ENCODE results near the gene CDC14C. TPM values are rescaled to one million over a fixed set of nuclear protein-coding genes. Genes with fewer than 3 reads are reported as not detected.
"Not testable (repeated sequence)": the region's sequence is repeated elsewhere in the genome, so short reads cannot be mapped to it uniquely, and the experiment has no call there.

Gene CDC14C
- polyA plus RNA-seq (ENCODE audit: insufficient read length), result 0.08 TPM
- long read RNA-seq, donor 1, result 0 reads
- long read RNA-seq, donor 2, result 0 reads
- long read RNA-seq, donor 3, result 0 reads
- long read RNA-seq, donor 4, result 0 reads
- long read RNA-seq, donor 5, result 0 reads
- long read RNA-seq, donor 6, result 0 reads
- long read RNA-seq, donor 7, result 0 reads
- long read RNA-seq, donor 8, result 0 reads

DNA sequence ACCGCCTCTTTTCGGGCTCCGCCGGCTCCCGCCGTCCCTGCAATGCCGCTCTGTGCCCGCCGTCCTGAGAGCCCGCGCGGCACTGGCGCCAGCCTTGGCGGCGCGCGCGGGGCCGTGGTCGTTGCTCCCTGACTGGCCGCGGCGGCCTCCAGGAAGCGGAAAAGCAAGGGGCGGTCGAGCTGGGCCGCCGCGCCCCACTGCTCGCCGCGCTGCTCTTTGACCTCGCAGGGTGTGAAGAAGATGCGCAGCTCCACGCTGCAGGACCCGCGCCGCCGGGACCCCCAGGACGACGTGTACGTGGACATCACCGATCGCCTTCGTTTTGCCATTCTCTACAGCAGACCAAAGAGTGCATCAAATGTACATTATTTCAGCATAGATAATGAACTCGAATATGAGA lies at the start of gene CDC14C:
TSS of gene CDC14C (plus strand) at position 115 of the 400 bp plus-strand sequence. CDS start at position 241, 126 bp downstream.
- no peak for DNase-seq

DNA sequence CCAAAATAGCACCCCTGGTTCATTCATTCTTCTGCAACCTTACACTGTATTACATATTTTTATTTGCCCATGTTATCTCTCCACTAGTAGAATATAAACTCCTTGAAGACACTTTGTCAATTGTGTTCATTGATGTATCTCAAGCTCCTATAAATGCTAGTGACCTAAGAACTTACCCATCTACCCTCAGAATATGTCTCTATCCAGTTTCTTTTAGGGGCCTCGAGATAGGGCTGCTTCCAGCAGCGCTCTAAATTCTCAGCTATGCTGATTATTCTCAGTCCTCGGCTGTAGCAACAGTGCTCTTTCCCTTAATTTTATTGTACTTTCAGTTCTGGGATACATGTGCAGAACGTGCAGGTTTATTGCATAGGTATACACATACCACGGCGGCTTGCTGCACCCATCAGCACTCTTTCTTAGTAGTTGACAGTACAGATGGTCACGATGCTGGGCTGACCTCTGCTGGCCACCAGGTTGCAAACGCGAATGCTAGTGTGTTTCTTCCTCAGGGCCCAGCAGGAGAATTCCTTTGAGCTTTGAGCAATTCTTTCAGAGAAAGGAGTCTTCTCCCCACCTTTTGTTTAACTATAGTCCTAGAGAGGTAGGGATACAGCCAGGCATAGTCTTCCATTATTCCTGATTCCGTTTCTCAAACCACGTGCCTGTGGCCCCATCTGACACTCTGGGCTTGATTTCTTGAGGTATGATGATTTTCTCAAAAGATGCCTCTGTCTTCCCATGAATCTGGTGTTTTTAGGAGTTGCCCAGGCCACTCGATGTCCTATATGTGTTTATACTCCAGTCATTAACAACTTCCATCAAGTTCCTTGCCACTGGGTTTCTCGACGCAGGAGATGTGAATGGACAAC lies 49.1 kb upstream of the CDC14C start:
- peak; percentile 36 for DNase-seq

DNA sequence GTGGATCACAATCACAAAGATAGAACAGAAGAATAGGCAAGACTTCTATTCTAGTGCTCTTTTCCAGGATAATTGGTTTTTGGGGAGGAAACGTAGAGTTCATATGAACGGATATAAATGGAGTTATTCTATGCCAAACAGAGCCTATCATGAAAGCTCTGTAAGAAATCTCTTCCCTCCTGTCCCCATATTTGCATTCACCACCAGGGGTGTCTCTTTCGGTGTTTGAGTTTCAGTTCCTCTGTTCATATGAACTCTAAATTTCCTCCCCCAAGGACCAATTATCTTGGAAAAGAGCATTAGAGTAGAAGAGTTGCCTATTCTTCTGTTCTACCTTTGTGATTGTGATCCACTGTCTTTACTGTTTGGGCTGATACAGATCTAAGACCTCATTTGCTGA lies 48.3 kb upstream of the CDC14C start:
- no peak for DNase-seq

DNA sequence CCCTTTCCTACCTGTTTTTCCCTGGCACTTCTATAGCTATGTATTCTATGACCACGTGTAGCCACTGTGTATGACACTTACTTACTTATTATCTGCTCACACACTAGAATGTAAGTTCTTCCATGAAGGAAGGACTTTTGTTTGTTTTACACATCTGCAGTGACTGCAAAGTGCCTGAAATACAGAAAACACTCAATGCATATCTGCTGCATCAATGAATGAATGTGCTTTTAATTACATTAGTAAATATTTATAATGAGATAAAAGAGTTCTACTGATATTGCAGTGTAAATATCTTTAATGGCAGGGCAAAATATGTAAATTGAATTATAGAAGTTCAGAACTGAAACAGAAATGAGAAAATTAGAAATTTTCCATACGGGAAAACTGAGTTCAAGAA lies 43.5 kb upstream of the CDC14C start:
- no peak for DNase-seq

DNA sequence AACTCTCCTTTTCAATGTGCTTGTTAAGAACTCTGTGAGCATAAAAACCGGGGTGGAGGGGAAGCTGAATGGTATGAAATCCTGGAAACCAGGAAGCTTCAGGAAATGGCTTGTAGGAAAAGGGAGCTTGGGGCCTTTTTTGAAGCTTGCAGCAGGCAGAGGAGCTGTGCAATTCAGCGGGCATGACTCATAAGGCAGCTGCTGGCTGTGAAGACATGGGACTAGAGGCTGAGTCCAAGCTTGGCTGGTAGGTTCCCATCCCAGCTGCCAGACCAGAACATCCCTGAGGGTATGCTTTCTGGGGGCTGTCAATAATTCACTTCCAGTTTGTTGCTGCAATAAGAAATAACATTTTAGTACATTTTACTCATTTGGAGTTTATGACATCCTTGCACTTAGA lies 36.8 kb upstream of the CDC14C start:
- no peak for DNase-seq

DNA sequence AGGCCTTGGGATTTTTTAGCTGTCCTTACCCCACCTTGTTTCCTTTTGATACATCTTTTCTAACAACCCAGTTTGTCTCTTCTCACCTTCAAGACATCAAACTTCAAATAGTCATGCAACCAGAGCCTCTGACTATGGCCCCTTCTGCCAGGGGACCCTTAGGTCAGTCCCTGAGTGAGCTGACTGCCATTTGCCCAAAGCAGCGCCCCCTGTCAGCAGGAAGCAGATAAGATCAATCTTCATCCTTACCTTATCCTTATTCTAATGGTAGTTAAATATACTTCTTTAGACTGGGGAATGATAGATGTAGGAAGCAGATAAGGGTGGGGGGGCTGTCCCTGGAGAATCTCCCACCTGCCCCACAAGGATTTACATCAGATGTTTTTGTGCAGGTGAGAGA lies 29.8 kb upstream of the CDC14C start:
- DNase-seq, result no peak

DNA sequence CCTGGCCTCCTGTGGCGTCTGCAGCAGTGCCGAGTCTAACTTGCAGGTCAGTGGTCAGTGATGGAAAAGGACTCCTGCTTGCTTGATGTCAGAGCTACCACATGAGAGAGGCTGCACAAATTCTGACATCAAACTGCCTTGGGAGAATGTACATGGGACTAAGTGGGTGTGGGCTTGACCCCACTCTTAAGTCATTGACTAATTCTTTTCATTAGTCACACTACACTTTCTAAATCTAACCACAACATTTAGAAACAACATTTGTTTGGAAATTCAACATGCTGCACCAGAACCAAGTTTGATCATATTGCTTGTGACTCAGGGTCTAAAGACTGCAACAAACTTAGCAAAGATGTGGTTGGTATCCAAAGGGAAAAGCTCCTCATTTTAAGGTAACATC lies 24.4 kb upstream of the CDC14C start:
- DNase-seq, result no peak

DNA sequence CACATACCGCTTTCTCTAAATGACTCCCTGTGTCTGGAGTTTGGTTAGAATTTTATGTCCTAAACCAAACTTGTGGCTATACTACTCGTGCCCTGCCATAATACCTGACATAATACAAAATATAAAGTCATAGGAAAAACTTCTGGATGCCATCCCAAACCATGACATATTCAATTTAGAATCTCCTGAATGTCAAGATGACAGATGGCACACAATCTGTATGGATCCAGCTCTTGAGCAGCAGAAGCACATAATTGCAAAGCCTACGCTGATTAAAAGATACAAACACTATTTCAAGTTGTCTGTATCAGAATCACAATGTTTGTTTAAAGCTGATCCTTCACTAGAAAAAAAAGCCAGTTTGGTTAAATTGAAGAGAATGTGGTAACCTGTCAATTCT lies 22.4 kb upstream of the CDC14C start:
- DNase-seq, result no peak

DNA sequence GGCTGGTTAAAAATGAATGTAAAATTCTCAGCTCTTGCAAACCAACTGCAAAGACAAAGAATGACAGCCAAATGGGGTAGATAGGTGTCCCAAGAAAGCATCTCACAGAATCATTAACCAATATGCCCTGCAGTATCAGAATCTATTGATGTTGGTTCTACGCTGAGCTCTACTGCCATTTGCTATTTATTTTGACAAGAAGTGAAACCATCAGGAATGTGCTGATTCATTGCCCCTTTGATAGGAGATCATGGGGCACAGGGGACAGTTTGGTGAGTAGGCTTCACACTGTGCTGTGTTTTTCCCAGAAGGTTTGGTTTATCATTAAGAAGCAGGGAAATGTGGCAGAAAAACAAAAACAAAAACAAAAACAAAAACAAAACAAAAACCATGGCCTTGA lies 19.4 kb upstream of the CDC14C start:
- DNase-seq, result no peak

DNA sequence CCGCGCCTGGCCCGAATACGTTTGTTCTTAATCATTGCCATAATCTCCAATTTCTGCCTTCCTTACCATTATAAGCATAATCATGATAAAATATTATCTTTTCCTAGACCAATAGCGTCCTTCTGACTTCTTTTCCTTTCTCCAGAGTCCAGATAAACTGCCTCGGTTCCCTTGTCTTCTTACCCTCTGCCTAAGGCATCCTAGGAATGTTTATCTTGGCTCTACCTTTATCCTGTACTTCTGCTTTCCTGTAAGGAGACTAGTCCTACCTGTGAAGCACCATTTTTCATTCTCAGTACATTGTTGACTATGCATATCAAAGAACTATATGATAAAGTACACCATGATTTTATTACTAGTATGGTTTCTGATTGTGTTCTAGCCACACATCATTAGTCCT lies 18.7 kb upstream of the CDC14C start:
- not testable (repeated sequence) for DNase-seq

DNA sequence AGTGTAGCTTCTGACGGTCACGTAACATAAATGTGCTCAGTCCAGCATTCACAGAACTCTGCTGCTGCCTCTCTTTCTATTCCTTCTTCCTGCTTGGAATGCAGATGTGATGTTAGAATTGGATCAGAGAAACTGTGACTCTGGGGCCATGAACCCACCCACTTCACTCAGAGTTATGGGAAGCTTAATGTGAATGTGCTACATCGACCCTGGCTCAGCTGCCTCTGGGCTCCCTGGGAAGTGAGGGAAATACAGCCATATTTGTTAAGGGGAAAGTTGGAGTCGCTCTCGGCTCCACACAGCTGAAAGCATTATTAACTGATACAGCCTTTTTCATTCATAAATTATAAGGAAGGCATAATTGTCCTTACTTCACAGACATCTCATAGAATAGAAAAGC lies 14.5 kb upstream of the CDC14C start:
- not testable (repeated sequence) for DNase-seq

DNA sequence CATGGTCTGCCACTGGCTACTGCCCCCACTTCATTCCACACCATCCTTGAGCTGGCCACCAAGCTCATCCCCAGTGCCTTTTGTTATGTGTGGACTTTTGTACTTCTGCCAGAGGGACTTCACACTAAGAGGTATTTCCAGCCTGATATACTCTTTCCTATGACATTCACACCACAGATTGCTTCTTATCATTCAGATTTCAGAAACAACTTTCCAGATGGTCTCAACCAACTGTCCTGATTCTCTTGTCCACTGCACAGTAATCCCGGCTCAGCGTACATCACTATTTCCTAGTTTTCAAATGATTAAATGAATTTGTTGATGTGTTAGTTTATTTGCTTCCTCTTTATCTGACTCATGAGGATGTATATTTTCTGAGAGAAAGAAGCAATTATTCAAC lies 7.1 kb downstream of the CDC14C start:
- DNase-seq, result no peak

DNA sequence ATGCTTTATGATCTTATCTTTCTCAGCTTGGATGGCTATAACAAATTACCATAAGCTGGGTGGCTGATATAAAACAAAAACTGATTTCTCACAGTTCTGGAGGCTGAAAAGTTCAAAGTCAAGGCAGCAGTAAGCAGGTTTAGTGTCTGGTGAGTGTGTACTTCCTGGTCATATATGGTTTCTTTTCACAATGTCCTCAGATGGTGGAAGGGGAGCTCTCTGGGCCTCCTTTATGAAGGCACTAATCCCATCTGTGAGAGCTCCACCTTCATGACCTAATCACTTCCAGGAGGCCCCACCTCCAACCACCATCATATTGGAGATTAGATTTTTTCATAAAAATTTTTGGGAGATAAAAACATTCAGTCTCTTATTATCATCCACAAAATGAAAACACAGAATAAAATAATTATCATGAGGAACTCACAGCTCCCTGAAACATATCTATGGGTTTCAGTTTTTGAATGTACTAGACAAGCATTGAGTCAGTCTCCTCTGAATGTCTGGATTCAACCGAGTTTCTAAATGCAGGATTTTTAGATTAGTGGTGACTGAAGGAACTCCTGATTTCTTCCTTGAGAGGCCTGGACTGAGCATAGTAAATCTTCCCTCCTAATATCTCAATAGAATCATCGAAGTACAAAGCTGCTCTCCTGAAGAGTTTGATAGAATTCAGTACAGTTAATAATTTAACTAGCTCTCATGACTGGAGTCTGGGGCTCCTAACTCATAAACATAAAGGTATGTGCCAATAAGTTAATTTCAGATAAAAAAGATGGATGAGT lies 8.0 kb downstream of the CDC14C start:
- DNase-seq, result no peak

DNA sequence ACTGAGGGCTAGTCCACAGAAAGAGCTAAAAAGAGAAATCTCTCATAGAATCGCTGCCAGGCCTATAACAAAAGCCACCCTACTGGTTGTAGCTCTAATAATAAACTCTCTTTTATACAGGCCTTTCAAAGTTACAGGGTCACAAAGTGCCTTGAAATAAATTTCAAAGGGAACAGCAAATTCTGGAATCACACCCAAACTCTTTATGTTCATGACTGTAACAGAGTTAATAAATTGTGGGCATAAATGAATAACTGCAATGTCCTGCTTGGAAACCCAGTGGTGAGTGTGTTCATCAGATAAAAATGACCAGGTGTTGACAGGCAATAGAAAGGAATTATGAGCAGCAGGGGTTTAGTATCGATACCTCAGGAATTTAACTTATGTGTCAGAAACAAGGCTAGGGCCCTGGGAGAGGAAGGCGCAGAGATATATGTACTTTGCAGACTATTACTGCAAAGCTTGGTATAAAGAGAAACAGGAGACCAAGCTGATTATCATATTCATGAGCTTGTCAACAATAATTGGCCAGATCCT lies 9.3 kb downstream of the CDC14C start:
- no peak for DNase-seq

DNA sequence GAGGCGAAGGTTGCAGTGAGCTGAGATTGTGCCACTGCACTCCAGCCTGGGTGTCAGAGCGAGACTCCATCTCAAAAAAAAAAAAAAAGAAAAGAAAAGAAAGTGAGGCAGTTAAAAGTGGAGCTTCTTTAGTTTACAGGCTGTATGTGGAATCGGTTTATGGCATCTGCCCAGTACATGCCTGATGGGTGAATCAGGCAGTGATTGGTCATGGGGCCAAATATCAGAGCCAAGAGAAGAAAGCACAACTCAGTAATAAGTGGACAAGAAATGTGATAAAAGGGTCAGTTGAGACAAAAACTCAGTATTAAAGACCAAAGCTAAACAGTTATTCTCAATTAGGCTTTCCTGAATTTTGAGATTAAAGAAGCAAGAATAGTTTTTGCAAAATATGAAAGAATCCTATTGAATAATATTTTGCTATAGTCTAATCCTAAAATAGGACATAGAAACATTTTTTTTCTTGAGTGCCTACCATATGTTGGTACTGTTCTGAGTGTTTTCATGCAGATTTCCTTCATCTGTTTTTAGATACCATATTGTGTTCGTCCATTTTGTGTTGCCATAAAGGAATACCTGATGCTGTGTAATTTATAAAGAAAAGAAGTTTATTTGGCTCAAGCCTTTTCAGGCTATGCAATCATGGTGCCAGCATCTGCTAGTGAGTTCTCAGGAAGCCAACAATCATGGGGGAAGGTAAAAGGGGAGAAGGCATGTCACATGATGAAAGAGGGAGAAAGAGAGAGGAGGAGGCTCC lies 14.4 kb downstream of the CDC14C start:
- DNase-seq, result no peak

DNA sequence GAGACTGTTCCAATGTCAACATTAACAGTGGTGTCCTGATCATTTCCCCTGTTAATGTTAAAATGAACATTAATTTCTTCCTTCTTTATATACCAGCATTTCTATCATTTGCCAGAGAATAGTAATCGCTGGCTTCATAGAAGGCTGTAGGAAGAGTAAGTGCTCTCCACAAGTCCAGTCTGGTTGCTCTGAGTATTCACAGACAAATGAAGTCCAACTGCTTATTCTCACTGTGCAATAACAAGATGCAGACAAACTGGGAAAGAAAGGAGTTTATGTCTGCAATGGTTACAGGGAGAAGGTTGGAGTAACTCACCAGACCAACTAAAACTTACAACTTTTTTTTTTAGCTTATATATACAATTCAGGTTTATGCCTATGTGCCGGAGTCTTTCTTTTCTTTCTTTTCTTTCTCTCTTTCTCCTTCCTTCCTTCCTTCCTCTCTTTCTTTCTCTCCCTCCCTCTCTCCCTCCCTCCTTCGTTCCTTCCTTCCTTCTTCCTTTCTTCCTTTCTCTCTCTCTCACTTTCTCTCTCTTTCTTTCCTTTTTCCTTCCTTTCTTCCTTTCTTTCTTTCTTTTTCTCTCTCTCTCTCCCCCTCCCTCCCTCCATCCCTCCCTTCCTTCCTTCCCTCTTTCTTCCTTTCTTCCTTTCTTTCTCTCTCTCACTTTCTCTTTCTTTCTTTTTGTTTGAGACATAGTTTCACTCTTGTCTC lies 19.1 kb downstream of the CDC14C start:
- no peak for DNase-seq

DNA sequence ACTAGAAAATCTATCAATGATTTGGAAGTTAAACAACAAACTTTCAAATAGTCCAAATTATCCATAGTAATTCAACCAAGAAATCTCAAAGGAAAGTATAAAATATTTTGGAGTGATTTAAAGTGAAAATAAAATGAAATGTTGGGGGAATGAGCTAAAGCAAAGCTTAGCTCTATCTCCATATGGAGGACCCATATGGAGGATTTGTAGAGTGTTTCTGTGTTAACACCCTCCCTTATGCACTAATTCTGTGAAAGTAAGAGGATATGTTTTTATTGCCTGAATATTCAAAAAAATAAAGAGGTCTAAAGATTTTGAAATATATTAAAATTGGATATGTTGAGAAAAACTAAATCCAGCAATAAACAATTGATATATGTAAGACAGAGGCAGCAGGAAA lies 31.6 kb downstream of the CDC14C start:
- DNase-seq, result no peak

DNA sequence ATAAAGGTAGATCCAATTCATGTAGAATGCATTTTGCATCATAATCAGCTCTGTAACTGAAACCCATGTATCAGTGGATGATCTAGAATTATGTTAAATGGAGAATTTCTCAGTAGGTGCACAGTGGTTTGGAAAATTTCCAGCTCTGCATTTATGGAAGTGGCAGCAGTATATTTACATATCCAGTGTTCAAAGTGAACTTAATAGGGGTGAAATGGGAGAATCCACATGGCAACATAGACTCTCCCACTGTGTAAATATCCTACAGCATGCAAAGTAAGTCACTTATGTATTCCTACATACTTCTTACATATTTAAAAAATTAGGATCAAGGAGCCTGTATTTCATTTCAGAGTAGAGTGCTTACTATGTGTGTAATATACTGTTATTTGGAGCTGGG lies 35.3 kb downstream of the CDC14C start:
- no peak for DNase-seq

DNA sequence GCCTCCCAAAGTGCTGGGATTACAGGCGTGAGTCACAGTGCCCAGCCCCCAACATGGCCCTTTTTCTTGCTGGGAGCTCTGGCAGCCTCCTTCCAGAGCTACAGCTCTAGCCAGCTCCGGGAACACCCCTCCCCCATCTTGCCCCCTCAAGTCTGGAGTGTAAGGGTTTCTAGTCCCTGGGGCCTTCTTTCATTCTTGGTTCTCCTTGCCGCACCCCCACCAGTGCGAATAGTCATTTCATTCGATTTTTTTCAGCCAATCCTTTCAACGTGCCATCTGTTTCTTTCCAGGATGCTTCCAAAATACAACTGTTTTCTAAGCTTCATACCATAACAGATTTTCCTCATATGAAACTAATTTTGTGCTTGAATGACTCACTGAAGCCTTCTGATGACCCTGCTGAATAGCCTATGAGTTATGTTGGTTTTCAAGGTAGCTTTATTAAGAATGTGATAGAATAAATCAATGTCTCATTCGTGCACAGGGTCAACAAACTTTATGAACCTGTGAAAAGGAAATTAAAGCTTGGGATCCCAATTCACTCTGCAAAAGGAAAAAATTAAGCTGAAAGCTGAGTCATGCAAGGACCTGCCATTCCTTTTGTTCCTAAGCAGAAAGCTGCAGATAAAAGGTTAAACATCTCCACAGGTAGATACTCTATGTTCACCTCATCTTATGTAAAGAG lies 38.6 kb downstream of the CDC14C start:
- DNase-seq, result no peak

DNA sequence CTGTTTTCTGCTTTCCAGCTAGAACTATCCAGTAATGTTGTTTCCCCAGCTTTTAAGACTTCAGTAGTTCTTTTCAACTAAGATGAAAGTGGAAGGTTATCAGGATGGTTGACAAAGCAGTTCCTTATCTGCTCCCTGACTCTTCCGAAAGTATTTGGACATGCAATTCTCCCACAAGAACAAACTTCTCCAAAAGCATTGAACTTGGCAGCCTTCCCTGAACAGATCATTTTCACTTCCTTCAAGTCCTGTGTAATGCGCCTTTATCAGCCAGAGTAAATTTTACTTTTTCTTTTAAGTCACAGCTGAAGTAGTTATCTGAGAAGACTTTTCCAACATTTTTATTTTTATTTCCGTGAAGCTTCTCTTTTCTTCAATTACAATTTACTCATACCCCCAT lies 39.7 kb downstream of the CDC14C start:
- DNase-seq, result no peak

DNA sequence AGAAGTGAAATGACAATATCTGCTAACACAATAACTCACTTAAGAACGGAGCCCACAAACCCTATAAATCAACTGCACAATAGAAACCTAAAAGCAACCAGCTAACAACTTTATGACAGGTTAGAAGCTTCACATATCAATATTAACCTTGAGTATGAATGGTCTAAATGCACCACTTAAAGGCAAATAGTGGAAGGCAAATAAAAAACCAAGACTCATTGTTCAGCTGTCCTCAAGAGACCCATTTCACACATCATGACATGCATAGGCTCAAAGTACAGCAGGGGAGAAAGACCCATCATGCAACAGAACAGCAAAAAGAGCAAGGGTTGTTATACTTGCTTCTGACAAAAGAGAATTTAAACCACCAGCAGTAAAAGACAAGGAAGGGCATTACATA lies 46.8 kb downstream of the CDC14C start:
- no peak for DNase-seq

Data from left kidney (tissue), 8 donors.